ENCODE measurements around the gene NDUFA5.

NDUFA5 gene

DNA sequence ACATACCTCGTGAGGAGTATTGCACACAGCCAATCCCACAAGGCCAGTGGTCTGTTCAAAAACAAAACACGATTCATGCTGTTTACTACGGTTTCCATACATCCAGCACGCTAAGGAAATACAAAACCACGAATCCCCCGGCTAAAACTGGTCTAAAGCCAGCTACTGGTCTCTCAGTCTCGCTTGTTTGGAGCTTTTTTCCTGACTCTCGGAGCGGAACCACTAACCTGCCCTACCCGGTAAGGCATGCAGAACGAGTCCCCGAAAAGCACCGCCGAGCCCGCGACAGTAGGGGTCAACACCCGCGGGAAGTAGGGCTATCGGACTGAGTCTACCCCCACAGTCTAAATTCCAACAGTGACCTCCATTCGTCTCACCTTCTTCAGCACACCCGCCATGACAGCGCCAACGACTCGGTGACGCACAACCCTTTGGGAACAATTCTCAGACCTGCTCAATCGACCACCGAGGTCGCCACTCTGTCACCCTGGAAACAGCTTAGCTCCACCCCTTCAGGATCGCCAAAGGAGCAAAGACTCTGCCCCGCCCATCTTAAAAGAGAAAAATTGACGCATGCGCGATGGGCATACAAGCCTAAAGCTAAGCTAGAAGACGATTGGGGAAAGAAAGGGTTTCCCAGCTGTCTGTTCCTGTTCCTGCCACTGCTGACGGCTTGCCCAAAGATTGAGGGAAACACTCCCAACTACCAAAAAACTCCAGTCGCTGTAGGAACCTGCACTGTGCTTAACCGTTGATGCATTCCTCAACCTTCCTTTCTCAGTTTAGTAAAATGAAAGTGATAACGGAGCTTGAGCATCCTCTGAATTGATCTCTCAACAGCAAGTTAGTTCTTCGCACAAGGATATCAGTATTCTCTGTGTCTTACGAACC, at the start of gene NDUFA5:
TSS of gene NDUFA5 (minus strand) at position 421 of the 891 bp plus-strand sequence. CDS start at position 398, 23 bp downstream.
- no peaks in the 10 kb centered on the region for H3K27me3 ChIP-seq (ENCODE audit: control insufficient read depth, insufficient read depth, low read length)
- peak within 1 kb of the TSS; percentile 88 for H3K4me3 ChIP-seq (ENCODE audit: low read depth, low read length)
- H3K36me3 ChIP-seq (ENCODE audit: control insufficient read depth, insufficient read depth, low read length) = peaks cover 19% of the 10 kb centered on the region
- H3K4me1 ChIP-seq (ENCODE audit: control insufficient read depth, insufficient read depth, low read length) = peaks cover 10% of the 10 kb centered on the region; the same call in 1 of the 2 replicates
- H3K9me3 ChIP-seq (ENCODE audit: control insufficient read depth, insufficient read depth, low read length) = no peaks in the 10 kb centered on the region
- H3K27ac ChIP-seq (ENCODE audit: low read depth, low read length) = peak within 1 kb of the TSS; percentile 82
- peak within 1 kb of the TSS; percentile 78 for H3K9ac ChIP-seq (ENCODE audit: low read depth, low read length)

DNA sequence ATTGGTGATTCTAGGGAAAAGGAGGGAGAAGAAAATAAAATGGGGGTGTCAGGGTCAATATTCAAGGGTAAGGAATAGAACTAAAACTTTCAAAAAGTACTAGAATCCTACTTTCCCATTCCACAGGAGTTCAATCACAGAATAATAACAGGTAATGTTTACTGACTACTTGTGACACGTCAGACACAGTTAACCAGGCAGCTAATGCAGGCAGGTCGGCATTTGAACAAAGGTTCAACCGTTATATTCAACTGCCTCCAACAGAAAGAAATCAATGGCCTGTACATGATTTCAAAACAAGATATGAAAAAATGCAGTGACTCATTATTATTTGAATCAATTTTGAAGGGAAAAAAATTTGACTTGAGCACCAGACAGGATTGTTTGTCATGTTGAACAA, 47.1 kb upstream of the NDUFA5 start:
- Histone ChIP-seq H3K27ac (ENCODE audit: low read depth, low read length) (no peak overlapping the region), H3K9ac (ENCODE audit: low read depth, low read length) (no peak overlapping the region), H3K4me3 (ENCODE audit: low read depth, low read length) (no peak overlapping the region), H3K36me3 (ENCODE audit: control insufficient read depth, insufficient read depth, low read length) (no peaks in the 10 kb centered on the region), H3K27me3 (ENCODE audit: control insufficient read depth, insufficient read depth, low read length) (no peaks in the 10 kb centered on the region), H3K4me1 (ENCODE audit: control insufficient read depth, insufficient read depth, low read length) (no peaks in the 10 kb centered on the region), H3K9me3 (ENCODE audit: control insufficient read depth, insufficient read depth, low read length) (no peaks in the 10 kb centered on the region)

DNA sequence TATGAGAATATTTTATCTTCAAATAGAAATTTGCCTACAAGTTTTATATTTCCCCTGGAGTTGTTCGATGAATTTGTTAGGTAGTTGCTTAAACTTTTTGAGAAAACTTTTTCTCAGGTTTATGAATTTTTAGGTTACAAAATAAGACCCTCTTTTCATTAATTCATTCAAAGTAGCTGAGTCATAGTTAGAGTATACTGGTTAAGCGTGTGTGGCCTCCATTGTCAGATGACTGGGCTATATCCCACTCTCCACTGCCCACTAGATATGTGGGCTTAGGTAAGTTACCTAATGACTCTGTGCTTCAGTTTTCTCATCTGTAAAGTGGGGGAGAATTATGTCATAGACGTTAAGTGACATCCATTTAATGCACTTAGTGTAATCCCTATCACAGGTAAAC, 45.0 kb upstream of the NDUFA5 start:
- no peak overlapping the region for H3K27ac ChIP-seq (ENCODE audit: low read depth, low read length)
- H3K27me3 ChIP-seq (ENCODE audit: control insufficient read depth, insufficient read depth, low read length) = no peaks in the 10 kb centered on the region
- no peak overlapping the region for H3K4me3 ChIP-seq (ENCODE audit: low read depth, low read length)
- no peak overlapping the region for H3K9ac ChIP-seq (ENCODE audit: low read depth, low read length)
- no peaks in the 10 kb centered on the region for H3K36me3 ChIP-seq (ENCODE audit: control insufficient read depth, insufficient read depth, low read length)
- no peaks in the 10 kb centered on the region for H3K4me1 ChIP-seq (ENCODE audit: control insufficient read depth, insufficient read depth, low read length)
- no peaks in the 10 kb centered on the region for H3K9me3 ChIP-seq (ENCODE audit: control insufficient read depth, insufficient read depth, low read length)

DNA sequence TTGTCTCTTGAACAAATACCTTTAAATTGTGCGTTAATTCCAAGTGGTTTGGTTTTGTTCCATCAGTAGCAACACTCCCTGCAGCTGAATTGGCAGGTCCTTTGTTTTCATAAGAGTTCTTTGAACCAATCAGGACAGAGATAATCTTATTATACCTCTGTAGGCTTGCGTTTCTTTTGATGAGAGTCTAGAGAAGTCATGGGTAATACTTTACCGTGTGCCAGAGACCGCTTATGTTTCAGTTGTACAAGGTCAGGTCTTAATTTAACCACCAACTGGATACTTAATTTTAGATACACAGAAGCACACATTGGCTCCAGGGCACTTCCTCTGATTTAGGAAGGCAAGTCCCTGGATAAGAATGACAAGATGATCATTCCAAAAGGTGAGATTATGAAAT, 43.9 kb upstream of the NDUFA5 start, which contains the start of gene ASB15:
TSS of gene ASB15 (plus strand) at position 292 of the 400 bp plus-strand sequence. CDS start 12,682 bp downstream, outside the sequence.
- H3K36me3 ChIP-seq (ENCODE audit: control insufficient read depth, insufficient read depth, low read length) = no peaks in the 10 kb centered on the region
- H3K4me1 ChIP-seq (ENCODE audit: control insufficient read depth, insufficient read depth, low read length) = no peaks in the 10 kb centered on the region
- no peaks in the 10 kb centered on the region for H3K27me3 ChIP-seq (ENCODE audit: control insufficient read depth, insufficient read depth, low read length)
- no peaks in the 10 kb centered on the region for H3K9me3 ChIP-seq (ENCODE audit: control insufficient read depth, insufficient read depth, low read length)
- no peak within 1 kb of the TSS for H3K27ac ChIP-seq (ENCODE audit: low read depth, low read length)
- H3K9ac ChIP-seq (ENCODE audit: low read depth, low read length) = no peak within 1 kb of the TSS
- no peak within 1 kb of the TSS for H3K4me3 ChIP-seq (ENCODE audit: low read depth, low read length)

DNA sequence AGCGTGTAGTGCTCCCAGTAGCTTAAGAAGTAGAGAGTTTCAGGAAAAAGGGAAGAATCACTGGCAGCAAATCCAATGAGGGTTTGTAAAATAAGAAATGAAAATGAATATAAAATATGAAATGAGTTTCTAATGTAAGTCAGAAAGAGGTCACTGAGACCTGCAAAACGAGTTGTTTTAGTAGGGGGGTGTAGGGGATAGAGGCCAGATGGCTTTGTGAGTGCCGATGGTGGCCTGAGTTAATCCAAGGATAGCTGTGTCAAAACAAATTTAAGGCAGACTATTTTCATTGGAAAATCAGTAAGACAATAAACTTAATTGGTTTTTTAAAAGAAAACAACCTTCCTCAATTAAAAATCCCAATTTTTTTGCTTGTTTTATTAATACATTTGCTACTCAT, 43.3 kb upstream of the NDUFA5 start:
- no peaks in the 10 kb centered on the region for H3K4me1 ChIP-seq (ENCODE audit: control insufficient read depth, insufficient read depth, low read length)
- H3K4me3 ChIP-seq (ENCODE audit: low read depth, low read length) = no peak overlapping the region
- no peaks in the 10 kb centered on the region for H3K9me3 ChIP-seq (ENCODE audit: control insufficient read depth, insufficient read depth, low read length)
- H3K9ac ChIP-seq (ENCODE audit: low read depth, low read length) = no peak overlapping the region
- no peaks in the 10 kb centered on the region for H3K27me3 ChIP-seq (ENCODE audit: control insufficient read depth, insufficient read depth, low read length)
- no peaks in the 10 kb centered on the region for H3K36me3 ChIP-seq (ENCODE audit: control insufficient read depth, insufficient read depth, low read length)
- H3K27ac ChIP-seq (ENCODE audit: low read depth, low read length) = no peak overlapping the region

DNA sequence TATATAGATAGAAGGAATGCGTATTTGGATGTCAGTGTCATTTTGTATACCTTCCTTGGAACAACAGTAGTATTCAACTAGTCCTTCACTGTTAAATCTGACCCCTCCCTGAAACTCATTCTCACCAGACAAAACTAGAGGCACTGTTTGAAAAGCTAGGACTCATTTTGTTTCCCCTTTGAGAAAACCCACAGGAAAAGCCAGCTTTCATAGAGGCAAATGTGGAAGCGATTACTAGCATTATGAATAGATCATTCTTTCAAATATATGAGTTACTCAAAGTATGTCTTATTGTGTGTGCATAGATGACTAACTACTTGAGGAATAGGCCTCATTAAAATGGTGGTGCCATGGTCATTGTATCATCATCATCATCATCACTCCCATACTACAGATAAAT, 42.1 kb upstream of the NDUFA5 start:
- no peak overlapping the region for H3K4me3 ChIP-seq (ENCODE audit: low read depth, low read length)
- no peaks in the 10 kb centered on the region for H3K36me3 ChIP-seq (ENCODE audit: control insufficient read depth, insufficient read depth, low read length)
- no peak overlapping the region for H3K9ac ChIP-seq (ENCODE audit: low read depth, low read length)
- H3K4me1 ChIP-seq (ENCODE audit: control insufficient read depth, insufficient read depth, low read length) = peaks cover 8% of the 10 kb centered on the region
- no peaks in the 10 kb centered on the region for H3K9me3 ChIP-seq (ENCODE audit: control insufficient read depth, insufficient read depth, low read length)
- H3K27ac ChIP-seq (ENCODE audit: low read depth, low read length) = no peak overlapping the region
- H3K27me3 ChIP-seq (ENCODE audit: control insufficient read depth, insufficient read depth, low read length) = no peaks in the 10 kb centered on the region

DNA sequence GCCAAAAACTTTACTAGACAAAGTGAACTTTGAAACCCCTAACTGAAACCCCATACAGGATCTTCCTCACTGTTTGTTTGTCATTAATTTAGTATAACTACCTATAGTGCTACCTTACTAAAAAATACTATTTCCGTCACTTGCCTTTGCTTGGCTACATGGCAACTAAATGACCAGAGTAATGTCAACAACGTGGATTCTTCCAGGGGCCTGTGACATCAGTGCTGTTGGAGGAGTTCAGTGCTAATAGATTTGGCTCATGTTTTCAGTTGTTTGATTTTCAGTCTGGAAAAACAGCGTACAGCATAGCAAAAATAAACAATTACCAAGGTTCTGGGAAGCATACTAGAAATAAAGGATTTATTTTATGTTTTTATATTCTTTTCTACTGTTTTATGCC, 41.0 kb upstream of the NDUFA5 start:
- Histone ChIP-seq H3K4me1 (ENCODE audit: control insufficient read depth, insufficient read depth, low read length) (peaks cover 11% of the 10 kb centered on the region), H3K9me3 (ENCODE audit: control insufficient read depth, insufficient read depth, low read length) (no peaks in the 10 kb centered on the region), H3K4me3 (ENCODE audit: low read depth, low read length) (no peak overlapping the region), H3K36me3 (ENCODE audit: control insufficient read depth, insufficient read depth, low read length) (no peaks in the 10 kb centered on the region), H3K9ac (ENCODE audit: low read depth, low read length) (no peak overlapping the region), H3K27me3 (ENCODE audit: control insufficient read depth, insufficient read depth, low read length) (no peaks in the 10 kb centered on the region), H3K27ac (ENCODE audit: low read depth, low read length) (no peak overlapping the region)

DNA sequence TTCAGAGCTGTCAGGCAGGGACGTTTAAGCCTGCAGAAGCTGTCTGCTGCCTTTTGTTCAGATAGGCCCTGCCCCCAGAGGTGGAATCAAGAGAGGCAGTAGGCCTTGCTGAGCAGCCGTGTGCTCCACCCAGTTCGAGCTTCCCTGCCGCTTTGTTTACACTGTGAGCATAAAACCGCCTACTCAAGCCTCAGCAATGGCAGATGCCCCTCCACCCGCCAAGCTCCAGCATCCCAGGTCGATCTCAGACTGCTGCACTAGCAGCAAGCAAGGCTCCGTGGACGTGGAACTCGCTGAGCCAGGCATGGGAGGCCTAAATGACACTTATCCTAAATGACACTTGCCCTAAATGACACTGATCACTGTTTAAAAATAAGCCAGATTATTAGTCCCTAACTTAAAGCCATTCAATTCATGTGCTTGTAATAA, 37.2 kb upstream of the NDUFA5 start:
- Histone ChIP-seq H3K27ac (ENCODE audit: low read depth, low read length) (no peak overlapping the region), H3K36me3 (ENCODE audit: control insufficient read depth, insufficient read depth, low read length) (no peaks in the 10 kb centered on the region), H3K4me1 (ENCODE audit: control insufficient read depth, insufficient read depth, low read length) (peaks cover 11% of the 10 kb centered on the region), H3K9me3 (ENCODE audit: control insufficient read depth, insufficient read depth, low read length) (no peaks in the 10 kb centered on the region), H3K27me3 (ENCODE audit: control insufficient read depth, insufficient read depth, low read length) (no peaks in the 10 kb centered on the region), H3K4me3 (ENCODE audit: low read depth, low read length) (peak overlapping the region; percentile 30; the same call in 1 of the 2 replicates), H3K9ac (ENCODE audit: low read depth, low read length) (no peak overlapping the region)

DNA sequence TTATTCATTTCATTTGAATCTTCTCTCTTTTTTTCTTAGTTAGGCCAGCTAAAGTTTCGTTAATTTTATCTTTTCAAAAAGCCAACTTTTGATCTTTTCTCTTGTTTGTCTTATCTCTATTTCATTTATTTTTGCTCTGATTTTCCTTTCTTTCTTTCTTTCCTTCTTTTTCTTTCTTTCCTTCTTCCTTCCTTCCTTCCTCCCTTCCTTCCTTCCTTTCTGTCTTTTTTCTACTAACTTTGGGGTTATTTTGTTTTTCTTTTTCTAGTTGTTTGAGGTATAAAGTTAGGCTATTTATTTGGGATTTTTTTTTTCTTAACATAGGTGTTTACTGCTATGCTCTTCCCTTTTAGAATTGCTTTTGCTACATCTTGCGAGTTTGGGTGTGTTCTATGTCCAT, 30.8 kb upstream of the NDUFA5 start:
- Histone ChIP-seq H3K36me3 (ENCODE audit: control insufficient read depth, insufficient read depth, low read length) (no peaks in the 10 kb centered on the region), H3K4me1 (ENCODE audit: control insufficient read depth, insufficient read depth, low read length) (peaks cover 12% of the 10 kb centered on the region; the same call in 1 of the 2 replicates), H3K9me3 (ENCODE audit: control insufficient read depth, insufficient read depth, low read length) (no peaks in the 10 kb centered on the region), H3K9ac (ENCODE audit: low read depth, low read length) (no peak overlapping the region), H3K4me3 (ENCODE audit: low read depth, low read length) (no peak overlapping the region), H3K27ac (ENCODE audit: low read depth, low read length) (no peak overlapping the region), H3K27me3 (ENCODE audit: control insufficient read depth, insufficient read depth, low read length) (no peaks in the 10 kb centered on the region)

DNA sequence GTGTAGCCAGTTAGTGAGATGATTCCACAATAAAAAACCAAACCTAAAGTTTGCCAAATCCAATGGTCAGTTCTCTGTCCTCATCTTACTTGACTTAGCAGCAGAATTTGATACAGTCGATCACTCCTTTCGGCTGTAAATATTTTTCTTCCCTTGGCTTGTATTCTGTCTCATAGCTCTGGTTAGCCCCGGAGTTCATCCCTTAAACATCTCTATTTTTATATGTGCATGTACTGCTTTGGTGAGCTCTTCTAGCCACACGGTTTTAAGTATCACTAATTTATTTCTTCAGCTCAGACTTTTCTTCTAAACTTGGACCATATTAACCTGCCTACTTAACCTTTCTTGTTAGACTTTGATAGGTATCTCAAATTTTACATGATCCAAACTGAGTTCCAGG, 26.2 kb upstream of the NDUFA5 start:
- no peaks in the 10 kb centered on the region for H3K27me3 ChIP-seq (ENCODE audit: control insufficient read depth, insufficient read depth, low read length)
- no peak overlapping the region for H3K27ac ChIP-seq (ENCODE audit: low read depth, low read length)
- no peaks in the 10 kb centered on the region for H3K36me3 ChIP-seq (ENCODE audit: control insufficient read depth, insufficient read depth, low read length)
- no peak overlapping the region for H3K4me3 ChIP-seq (ENCODE audit: low read depth, low read length)
- no peak overlapping the region for H3K9ac ChIP-seq (ENCODE audit: low read depth, low read length)
- no peaks in the 10 kb centered on the region for H3K9me3 ChIP-seq (ENCODE audit: control insufficient read depth, insufficient read depth, low read length)
- peaks cover 26% of the 10 kb centered on the region for H3K4me1 ChIP-seq (ENCODE audit: control insufficient read depth, insufficient read depth, low read length)

DNA sequence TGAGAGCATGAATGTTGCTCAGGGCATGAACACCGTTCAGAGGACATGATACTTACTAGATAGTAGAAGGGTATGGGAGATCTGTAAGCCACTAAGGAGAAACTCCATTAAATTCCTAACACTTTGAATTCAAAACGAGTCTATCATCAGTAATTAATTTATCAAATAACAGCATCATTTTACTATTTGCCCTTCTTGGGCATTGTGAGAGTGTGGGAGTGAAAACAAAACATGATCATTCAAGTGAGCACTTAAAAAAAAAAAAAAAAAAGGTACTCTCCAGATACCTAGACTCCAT, 23.5 kb upstream of the NDUFA5 start:
- H3K9ac ChIP-seq (ENCODE audit: low read depth, low read length) = no peak overlapping the region
- H3K4me3 ChIP-seq (ENCODE audit: low read depth, low read length) = no peak overlapping the region
- no peaks in the 10 kb centered on the region for H3K9me3 ChIP-seq (ENCODE audit: control insufficient read depth, insufficient read depth, low read length)
- H3K27me3 ChIP-seq (ENCODE audit: control insufficient read depth, insufficient read depth, low read length) = no peaks in the 10 kb centered on the region
- H3K27ac ChIP-seq (ENCODE audit: low read depth, low read length) = no peak overlapping the region
- peaks cover 31% of the 10 kb centered on the region for H3K4me1 ChIP-seq (ENCODE audit: control insufficient read depth, insufficient read depth, low read length)
- H3K36me3 ChIP-seq (ENCODE audit: control insufficient read depth, insufficient read depth, low read length) = no peaks in the 10 kb centered on the region
